SK-MEL-5 (cell line): ENCODE results near the gene XDH. TPM values are rescaled to one million over a fixed set of nuclear protein-coding genes. Genes with fewer than 3 reads are reported as not detected.

Experiments
- DNase-seq: peaks from one replicate; pipeline ENCODE4 v3.0.0-alpha.2; 2016; ENCODE audit warnings: low read depth, low spot score
- in situ Hi-C: cut with HindIII; loops from 2 replicates; pipeline ENCODE4 v1.10.0; 2016; ENCODE audit warnings: low sequenced_read_pairs, high pct_unique_total_duplicates, low pct_unique_long_range_greater_than_20kb
- total RNA-seq: library from RNA; depleted of rRNA; stranded (reverse); fragments of >200 nt; shearing (Covaris generic); gene quantifications from 2 replicates; pipeline ENCODE4 v1.2.3, GENCODE V29; 2014

XDH gene
- total RNA-seq, 1 experiment from 2014 or later = 0.05 TPM

- no peak for DNase-seq
These were observed 95.0 kb downstream of the XDH start for GRCh38 chr2:31319406-31320175.

GRCh38 chr2:31318361-31319336 lies 95.9 kb downstream of the XDH start:
- in situ Hi-C loops = no loop called here
- no peak for DNase-seq

More at GRCh38 chr2:31319406-31320175, 95.0 kb downstream of the XDH start:
- in situ Hi-C loops = no loop called here

- in situ Hi-C loops = no loop called here
These were observed 97.1 kb downstream of the XDH start for GRCh38 chr2:31317396-31317795.

GRCh38 chr2:31314761-31315160 lies 99.8 kb downstream of the XDH start:
- DNase-seq = no peak
- in situ Hi-C loops = no loop called here

More at GRCh38 chr2:31317396-31317795, 97.1 kb downstream of the XDH start:
- DNase-seq = no peak

GRCh38 chr2:31312898-31313297 lies 101.6 kb downstream of the XDH start:
- in situ Hi-C loops = no loop called here
- no peak for DNase-seq

- no peak for DNase-seq
- in situ Hi-C loops = no loop called here
These were observed 109.7 kb downstream of the XDH start for GRCh38 chr2:31304816-31305215.

DNA sequence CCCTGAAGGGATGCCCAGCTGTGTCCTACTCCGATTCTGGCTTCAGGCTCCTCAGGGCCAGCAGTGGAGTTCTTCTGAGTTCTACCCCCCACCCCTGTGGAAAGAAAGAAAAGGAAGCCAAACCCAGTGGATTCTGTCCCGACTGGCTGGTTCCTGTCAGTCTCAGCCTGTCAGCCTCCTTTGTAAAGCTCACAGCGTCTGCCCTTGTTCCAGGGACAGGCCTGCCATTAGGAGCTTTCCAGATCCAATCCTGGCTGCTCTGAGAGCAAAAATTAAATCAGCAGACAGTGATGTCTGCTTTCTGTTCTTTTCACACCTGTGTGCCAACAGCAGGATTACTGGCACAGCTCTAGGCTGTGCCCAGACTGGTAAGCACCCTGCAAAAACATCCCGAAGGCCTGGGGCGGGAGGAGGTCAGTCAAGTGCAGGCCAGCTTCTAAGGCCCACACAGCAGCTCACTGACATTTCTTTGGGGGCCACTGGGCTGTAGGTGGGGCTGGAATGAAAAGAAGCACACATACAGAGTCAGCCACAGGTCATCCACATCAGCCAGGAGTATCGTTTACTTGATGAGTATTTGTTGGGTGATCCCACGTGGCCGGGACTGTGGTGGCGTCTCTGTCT lies 111.5 kb downstream of the XDH start:
- no peak for DNase-seq

DNA sequence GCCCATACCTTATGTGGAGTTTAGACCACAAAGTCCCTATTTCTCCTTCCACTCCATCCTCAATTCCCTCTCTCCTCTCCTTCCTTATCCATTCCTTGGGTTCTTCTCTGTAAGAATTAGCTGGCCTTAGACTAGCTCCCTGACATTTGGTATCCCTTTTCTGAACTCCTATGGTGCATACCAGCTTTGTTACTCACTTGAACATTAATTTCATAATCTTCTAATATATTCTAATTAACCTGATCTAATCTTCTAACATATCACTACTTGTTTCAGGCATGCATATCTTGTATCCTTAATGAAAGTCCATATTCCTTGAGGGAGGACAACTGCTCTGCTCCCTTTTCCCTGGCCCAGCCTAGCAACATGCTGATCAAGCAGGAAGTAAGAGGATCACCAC lies 114.2 kb downstream of the XDH start:
- in situ Hi-C loops = no loop called here
- DNase-seq = no peak

More for the DNA sequence above, 111.5 kb downstream of the XDH start:
- in situ Hi-C loops = no loop called here

- no peak for DNase-seq
- in situ Hi-C loops = no loop called here
These were observed 115.0 kb downstream of the XDH start for GRCh38 chr2:31299547-31299946.

DNA sequence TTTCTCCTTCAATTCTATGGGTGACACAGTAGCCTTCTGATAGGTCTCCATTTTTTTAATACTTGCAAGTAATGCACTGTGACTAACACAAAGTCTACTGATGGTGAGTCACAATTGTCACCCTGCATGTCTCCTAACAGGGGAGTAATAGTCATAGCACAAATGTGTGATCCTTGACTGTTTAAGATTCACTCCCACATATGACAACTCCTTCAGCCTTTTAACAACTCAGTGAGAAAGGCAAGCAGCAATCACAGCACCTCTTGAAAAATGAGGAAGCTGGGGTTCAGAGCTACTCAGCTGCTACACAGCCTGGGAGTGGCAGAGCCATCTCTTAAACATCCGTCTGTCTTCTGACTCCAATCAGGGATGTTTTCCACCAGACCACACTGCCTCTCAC lies 116.8 kb downstream of the XDH start:
- DNase-seq = no peak
- in situ Hi-C loops = no loop called here

- in situ Hi-C loops = no loop called here
- DNase-seq = no peak
These were observed 117.8 kb downstream of the XDH start for GRCh38 chr2:31296641-31297287.

- no peak for DNase-seq
- in situ Hi-C loops = no loop called here
These were observed 120.3 kb downstream of the XDH start for GRCh38 chr2:31294196-31294595.

DNA sequence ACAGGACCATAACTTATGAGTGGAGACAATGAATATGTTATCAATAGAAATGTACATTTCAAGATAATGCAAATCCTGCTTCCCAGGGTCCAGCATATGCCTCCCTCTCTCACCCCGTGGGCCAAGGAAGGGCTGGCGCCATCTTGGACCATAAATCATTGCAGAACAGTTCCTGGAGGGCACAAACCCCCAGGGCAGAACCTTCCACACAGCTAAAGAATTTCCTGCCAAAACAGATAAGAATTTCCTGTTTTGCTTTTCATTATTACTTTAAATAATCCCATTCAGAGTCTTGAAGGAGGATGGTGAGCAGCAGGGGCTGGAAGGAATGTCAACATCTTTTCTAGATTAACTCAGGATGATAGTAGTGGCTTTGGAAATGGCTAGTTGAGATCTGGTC lies 126.9 kb downstream of the XDH start:
- DNase-seq = no peak
- in situ Hi-C loops = no loop called here

DNA sequence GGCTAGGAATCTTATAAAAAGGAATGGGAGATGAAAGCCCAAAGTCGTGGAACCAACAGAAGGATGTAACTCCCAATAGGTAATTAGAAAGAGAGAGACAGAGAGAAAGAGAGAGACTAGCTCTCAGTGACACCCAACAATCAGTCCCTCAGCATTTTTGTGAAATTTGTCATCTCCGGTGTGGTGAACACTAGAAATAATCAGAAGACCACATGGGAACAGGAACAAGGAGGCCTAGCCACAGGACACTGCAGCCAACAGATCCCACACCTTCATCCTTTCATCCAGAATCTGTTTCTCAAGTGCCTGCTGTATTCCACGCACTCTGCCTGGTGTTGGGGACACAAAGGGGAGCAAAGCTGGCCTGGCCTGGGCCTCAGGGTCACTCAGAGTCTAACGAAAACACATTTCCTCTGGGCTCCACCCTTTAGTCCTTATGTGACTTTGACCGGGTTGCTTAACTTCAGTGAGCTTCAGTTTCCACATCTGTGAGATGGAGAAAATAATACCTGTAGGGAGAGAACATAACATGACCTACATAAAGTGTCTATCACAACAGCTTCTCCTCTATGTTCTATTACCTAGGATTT lies 127.5 kb downstream of the XDH start:
- in situ Hi-C loops = no loop called here
- DNase-seq = no peak

DNA sequence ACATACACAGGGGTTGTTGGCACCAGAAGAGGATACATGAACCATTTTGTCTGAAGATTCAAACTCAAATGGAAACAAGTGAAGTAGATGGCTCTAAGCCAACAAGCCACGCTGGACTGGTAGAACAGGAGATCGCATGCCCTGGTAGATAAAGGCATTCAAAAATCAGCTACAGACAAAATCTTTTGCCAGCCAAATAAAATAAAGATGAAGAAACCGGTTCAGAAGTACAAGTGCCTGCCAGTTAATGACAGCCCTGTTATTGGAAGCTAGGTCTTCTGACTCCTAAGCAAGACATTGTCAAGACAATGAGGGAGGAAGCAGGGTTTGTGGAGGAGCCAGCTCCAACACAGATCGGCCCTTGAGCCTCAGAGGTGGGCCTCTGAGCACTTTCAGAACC lies 128.3 kb downstream of the XDH start:
- DNase-seq = no peak
- in situ Hi-C loops = no loop called here
